Esophagus muscularis mucosa (tissue), 4 donors: Measurements from ENCODE around the gene TIAL1. TPM values are rescaled to one million over a fixed set of nuclear protein-coding genes. Genes with fewer than 3 reads are reported as not detected.
"Not testable (repeated sequence)": the region's sequence is repeated elsewhere in the genome, so short reads cannot be mapped to it uniquely, and the experiment has no call there.

ENCODE experiments used
- DNase-seq: peaks from one replicate; pipeline ENCODE4 v3.0.0-alpha.2; 2017; ENCODE audit errors: extremely low spot score
- H3K27ac ChIP-seq, 4 donors: fragments of 200-600 bp; sonication (generic); replicated peaks in 1 of 4; 1 replicate in 3 of 4; 2 replicates in 1 of 4; pipeline ENCODE4 v1.5.1; 2016 to 2019; ENCODE audit warnings: mild to moderate bottlenecking in 1 of 4
- H3K27me3 ChIP-seq, 4 donors: fragments of 200-600 bp; sonication (generic); one replicate each; pipeline versions ENCODE4 v1.5.1 to v1.6.0; 2016 to 2019
- H3K36me3 ChIP-seq, 4 donors: fragments of 200-600 bp; sonication (generic); one replicate each; pipeline ENCODE4 v1.5.1; 2016 to 2019
- H3K4me1 ChIP-seq, 4 donors: fragments of 200-600 bp; sonication (generic); one replicate each; pipeline ENCODE4 v1.5.1; 2016 to 2019
- H3K4me3 ChIP-seq, 4 donors: fragments of 200-600 bp; sonication (generic); 1 replicate in 2 of 4; 2 replicates in 2 of 4; pipeline ENCODE4 v1.5.1; 2016 to 2019; ENCODE audit warnings: mild to moderate bottlenecking in 4 of 4, moderate library complexity in 1 of 4
- H3K9me3 ChIP-seq, 4 donors: fragments of 200-600 bp; sonication (generic); 1 replicate in 3 of 4; 2 replicates in 1 of 4; pipeline ENCODE4 v1.5.1; 2016 to 2019
- EP300 ChIP-seq: sonication (generic); formaldehyde crosslinking; IDR thresholded peaks from one replicate; pipeline ENCODE4 v1.6.1; 2017; ENCODE audit warnings: antibody characterized with exemption
- POLR2A ChIP-seq: fragments of 450-650 bp; IDR thresholded peaks from one replicate; pipeline ENCODE4 v1.6.1; 2017; ENCODE audit warnings: antibody characterized with exemption, moderate library complexity, mild to moderate bottlenecking, low read depth
- POLR2AphosphoS5 ChIP-seq, 2 donors: sonication (generic); formaldehyde crosslinking; IDR thresholded peaks; one replicate each; pipeline ENCODE4 v1.6.1; 2017; ENCODE audit warnings: antibody characterized with exemption in 2 of 2
- WGBS: methylation state at CpG from one replicate; pipeline ENCODE4 v1.1.5; 2018; 5-methylcytosine and 5-hydroxymethylcytosine counted together
- intact Hi-C: fragments of 100-400 bp; cut with DNase I; formaldehyde crosslinking; loops from one replicate; pipeline ENCODE4 v1.15.1; 2023
- total RNA-seq, 4 donors: library from RNA; depleted of rRNA; stranded (reverse); fragments of >200 nt; gene quantifications; one replicate each; pipeline versions ENCODE4 v1.1.0 to v1.2.1, GENCODE V29; 2016
- TF ChIP-seq, protein P1 (sequence below), 3 experiments: fragments of 200-600 bp in 2 of 3; fragments of 450-650 bp in 1 of 3; sonication (generic) in 2 of 3; IDR thresholded peaks; one replicate each; pipeline ENCODE4 v1.5.1; 2017 to 2019; ENCODE audit warnings: antibody characterized with exemption in 3 of 3, mild to moderate bottlenecking in 2 of 3, moderate library complexity in 1 of 3

TIAL1 gene
- total RNA-seq, 4 donors from 2014 or later = 49.9 to 78.1 (median 52.9) TPM

DNA sequence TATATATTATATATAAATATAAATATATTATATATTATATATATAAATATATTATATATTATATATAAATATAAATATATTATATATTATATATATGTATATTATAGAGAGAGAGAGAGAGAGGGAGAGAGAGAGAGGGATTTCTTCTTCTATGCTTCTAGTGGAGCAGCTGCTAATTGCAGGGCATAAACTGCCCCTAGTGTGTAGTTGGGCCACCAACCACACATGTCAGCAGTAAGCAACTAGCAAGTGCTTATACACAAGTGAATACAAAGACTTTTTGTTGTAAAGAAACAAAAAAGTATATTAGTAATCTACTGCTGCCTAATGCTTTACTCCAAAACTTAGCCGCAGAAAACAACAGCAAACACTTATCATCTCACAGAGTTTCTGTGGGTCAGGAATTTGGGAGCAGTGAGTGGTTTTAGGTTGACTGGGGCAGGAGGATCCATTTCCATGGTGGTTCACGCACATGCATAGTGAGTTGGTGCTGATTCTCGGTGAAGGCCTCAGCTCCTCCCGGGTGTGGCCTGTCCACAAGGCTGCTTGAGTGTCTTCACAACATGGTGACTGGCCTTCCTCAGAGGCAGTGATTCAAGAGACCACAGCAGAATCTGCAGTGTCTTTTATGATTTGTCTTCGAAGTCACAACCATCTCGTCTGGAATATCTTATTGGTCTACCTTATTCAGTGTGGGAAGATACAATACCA is 29.0 kb upstream of the TIAL1 start:
- no peak overlapping the region for H3K4me3 ChIP-seq
- no peaks in the 10 kb centered on the region for H3K36me3 ChIP-seq
- H3K9me3 ChIP-seq = no peaks in the 10 kb centered on the region
- TF ChIP-seq, protein P1, sequence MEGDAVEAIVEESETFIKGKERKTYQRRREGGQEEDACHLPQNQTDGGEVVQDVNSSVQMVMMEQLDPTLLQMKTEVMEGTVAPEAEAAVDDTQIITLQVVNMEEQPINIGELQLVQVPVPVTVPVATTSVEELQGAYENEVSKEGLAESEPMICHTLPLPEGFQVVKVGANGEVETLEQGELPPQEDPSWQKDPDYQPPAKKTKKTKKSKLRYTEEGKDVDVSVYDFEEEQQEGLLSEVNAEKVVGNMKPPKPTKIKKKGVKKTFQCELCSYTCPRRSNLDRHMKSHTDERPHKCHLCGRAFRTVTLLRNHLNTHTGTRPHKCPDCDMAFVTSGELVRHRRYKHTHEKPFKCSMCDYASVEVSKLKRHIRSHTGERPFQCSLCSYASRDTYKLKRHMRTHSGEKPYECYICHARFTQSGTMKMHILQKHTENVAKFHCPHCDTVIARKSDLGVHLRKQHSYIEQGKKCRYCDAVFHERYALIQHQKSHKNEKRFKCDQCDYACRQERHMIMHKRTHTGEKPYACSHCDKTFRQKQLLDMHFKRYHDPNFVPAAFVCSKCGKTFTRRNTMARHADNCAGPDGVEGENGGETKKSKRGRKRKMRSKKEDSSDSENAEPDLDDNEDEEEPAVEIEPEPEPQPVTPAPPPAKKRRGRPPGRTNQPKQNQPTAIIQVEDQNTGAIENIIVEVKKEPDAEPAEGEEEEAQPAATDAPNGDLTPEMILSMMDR (IDR thresholded peaks at IDR 0.05) = no peak
- no peak for TF ChIP-seq EP300
- no peak for TF ChIP-seq POLR2AphosphoS5 (IDR thresholded peaks at IDR 0.05)
- TF ChIP-seq POLR2A = no peak
- no peaks in the 10 kb centered on the region for H3K27me3 ChIP-seq
- no peak for DNase-seq
- 93% methylated on average over 6 of the region's 6 CpGs for WGBS
- no peak overlapping the region for H3K27ac ChIP-seq
- intact Hi-C loops = no loop called here
- H3K4me1 ChIP-seq = peaks cover 0 to 2% (median 0%) of the 10 kb centered on the region in 4 donors

DNA sequence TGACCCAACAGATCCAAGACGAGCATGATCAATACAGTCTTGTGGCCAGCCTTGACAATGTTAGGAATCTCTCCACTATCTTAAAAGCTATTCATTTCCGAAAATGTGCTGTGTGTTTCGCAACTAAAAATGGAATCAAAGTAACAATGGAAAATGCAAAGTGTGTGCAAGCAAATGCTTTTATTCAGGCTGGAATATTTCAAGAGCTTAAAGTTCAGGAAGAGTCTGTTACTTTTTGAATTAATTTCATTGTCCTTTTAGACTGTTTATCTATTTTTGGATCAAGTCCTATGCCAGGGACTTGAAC is 24.3 kb upstream of the TIAL1 start:
- no peak for TF ChIP-seq POLR2AphosphoS5 (IDR thresholded peaks at IDR 0.05)
- no peak for TF ChIP-seq EP300
- TF ChIP-seq, protein P1 (IDR thresholded peaks at IDR 0.05) = no peak
- TF ChIP-seq POLR2A = no peak
- H3K9me3 ChIP-seq = no peaks in the 10 kb centered on the region
- 88% methylated on average over 3 of the region's 3 CpGs for WGBS
- H3K4me1 ChIP-seq = peaks cover 12 to 23% (median 19%) of the 10 kb centered on the region in 4 donors
- intact Hi-C loops = no loop called here
- no peak for DNase-seq
- H3K36me3 ChIP-seq = no peaks in the 10 kb centered on the region
- no peak overlapping the region for H3K4me3 ChIP-seq
- H3K27ac ChIP-seq = no peak overlapping the region
- no peaks in the 10 kb centered on the region for H3K27me3 ChIP-seq

DNA sequence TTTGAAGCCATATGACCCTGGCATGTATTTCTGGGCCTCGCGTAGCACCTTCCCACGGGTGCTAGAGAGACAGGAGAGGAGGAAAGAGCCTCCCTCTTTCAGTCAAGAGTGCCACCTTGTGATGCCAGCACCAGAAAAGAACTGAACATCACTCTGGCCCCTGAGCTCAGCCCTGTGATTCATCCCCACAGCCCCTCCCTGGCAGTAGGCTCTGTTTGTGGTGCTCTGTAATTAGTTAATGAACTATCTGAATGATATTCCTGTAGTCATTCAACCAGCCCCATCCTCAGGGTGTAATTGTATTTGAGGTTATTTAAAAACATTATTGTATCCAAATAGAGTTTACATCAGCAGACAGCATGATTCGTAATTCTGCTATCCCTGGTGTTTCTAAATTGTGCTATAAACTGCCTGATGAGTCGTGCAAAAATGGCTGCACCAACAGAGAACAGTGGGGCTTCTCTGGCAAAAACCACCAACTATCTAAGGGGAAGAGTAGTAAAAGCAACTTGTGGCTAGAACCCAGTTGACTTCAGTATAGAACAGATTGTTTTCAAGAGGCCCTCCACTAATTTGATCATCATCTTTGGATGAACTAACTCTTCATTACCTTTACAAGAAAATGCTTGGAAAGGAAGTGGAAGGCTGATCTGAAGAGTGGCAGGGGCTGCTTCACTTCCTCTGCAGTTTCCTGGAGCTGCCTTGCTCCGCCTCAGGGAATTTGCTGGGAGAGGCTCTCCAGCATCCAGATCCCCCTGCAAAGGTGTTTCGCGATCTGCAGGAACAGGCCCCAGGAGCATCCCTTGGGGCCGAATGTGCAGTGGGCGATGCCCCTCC is 23.7 kb upstream of the TIAL1 start:
- H3K36me3 ChIP-seq = no peaks in the 10 kb centered on the region
- WGBS = 77% methylated on average over 9 of the region's 10 CpGs
- peak overlapping the region in 1 of 4 donors; percentile 73 for H3K27ac ChIP-seq
- no peak overlapping the region for H3K4me3 ChIP-seq
- intact Hi-C loops = no loop called here
- H3K4me1 ChIP-seq = peaks cover 12 to 23% (median 19%) of the 10 kb centered on the region in 4 donors
- no peaks in the 10 kb centered on the region for H3K9me3 ChIP-seq
- TF ChIP-seq EP300 = no peak
- no peak for TF ChIP-seq POLR2AphosphoS5 (IDR thresholded peaks at IDR 0.05)
- TF ChIP-seq, protein P1 (IDR thresholded peaks at IDR 0.05) = no peak
- TF ChIP-seq POLR2A = no peak
- no peak for DNase-seq
- H3K27me3 ChIP-seq = no peaks in the 10 kb centered on the region

DNA sequence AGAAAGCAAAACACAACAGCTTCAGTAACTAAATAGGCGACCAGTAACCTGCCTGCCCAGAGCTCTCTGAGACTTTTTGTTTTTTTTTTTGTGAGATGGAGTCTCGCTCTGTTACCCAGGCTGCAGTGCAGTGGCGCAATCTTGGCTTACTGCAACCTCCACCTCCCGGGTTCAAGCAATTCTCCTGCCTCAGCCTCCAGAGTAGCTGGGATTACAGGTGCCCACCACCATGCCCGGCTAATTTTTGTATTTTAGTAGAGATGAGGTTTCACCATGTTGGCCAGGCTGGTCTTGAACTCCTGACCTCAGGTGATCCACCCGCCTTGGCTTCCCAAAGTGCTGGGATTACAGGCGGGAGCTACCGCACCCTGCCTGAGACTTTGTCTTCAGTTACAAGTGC is 23.0 kb upstream of the TIAL1 start:
- intact Hi-C loops, H3K4me3 ChIP-seq: not testable (repeated sequence)
- WGBS = 90% methylated on average over 8 of the region's 8 CpGs

DNA sequence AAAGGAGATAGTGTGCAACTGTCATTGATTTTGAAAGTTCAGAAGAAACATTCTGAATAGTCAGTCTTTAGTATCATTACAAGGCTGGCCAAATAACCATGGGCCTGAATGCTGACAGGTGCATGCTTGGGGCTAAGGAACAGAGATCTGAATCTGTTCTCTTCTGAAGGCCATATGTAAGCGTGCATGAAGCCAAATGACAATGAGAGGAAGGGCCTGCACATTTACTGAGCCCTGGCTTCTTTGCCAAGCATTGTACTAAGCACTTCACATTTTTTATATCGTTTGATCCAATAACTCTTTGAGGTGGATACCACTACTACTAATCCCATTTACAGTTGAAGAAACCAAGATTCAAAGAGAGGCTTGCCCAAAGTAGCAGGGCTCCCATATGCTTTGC is 22.5 kb upstream of the TIAL1 start:
- Histone ChIP-seq H3K4me1 (peaks cover 12 to 23% (median 19%) of the 10 kb centered on the region in 4 donors), H3K27me3 (no peaks in the 10 kb centered on the region), H3K36me3 (no peaks in the 10 kb centered on the region), H3K4me3 (no peak overlapping the region), H3K9me3 (no peaks in the 10 kb centered on the region), H3K27ac (peak overlapping the region in 2 of 4 donors; percentile 27 to 73)
- intact Hi-C loops = no loop called here
- 67% methylated on average over 2 of the region's 2 CpGs for WGBS
- DNase-seq = no peak
- TF ChIP-seq POLR2AphosphoS5 (IDR thresholded peaks at IDR 0.05) (no peak), EP300 (no peak), POLR2A (no peak)
- TF ChIP-seq, protein P1 (IDR thresholded peaks at IDR 0.05) = no peak

More for the DNA sequence above, 23.0 kb upstream of the TIAL1 start:
- Histone ChIP-seq H3K4me1 (peaks cover 12 to 23% (median 19%) of the 10 kb centered on the region in 4 donors), H3K27ac (peak overlapping the region in 2 of 4 donors; percentile 6 to 73)
- H3K36me3 ChIP-seq, H3K27me3 ChIP-seq, H3K9me3 ChIP-seq, DNase-seq: not testable (repeated sequence)
